Activated CD4-positive, alpha-beta T cell treated with anti-CD3 and anti-CD28 coated beads, Interleukin-2, amount 10 ng/mL, durations not matched to agents 7 days and 5 days (primary cell): ENCODE data around the gene SEC24C. TPM values are rescaled to one million over a fixed set of nuclear protein-coding genes. Genes with fewer than 3 reads are reported as not detected.
"Not testable (repeated sequence)": the region's sequence is repeated elsewhere in the genome, so short reads cannot be mapped to it uniquely, and the experiment has no call there.

Experiments used
- CTCF ChIA-PET: fragments of 350-600 bp; sonication (Branson Sonifier 250); formaldehyde crosslinking; loops from one replicate; lab custom pipeline; 2021; ENCODE audit warnings: antibody characterized with exemption; lab: Charles Lee
- POLR2A ChIA-PET: fragments of 350-600 bp; sonication (Branson Sonifier 250); formaldehyde crosslinking; loops from one replicate; lab custom pipeline; 2021; ENCODE audit warnings: antibody characterized with exemption; lab: Charles Lee
- DNase-seq: peaks from one replicate; pipeline ENCODE4 v3.0.0-alpha.2; 2020
- H3K27ac Mint-ChIP-seq: one replicate; pipeline ENCODE4 v1.8.0; 2021; ENCODE audit warnings: mild to moderate bottlenecking, moderate library complexity, mixed read lengths
- H3K27me3 Mint-ChIP-seq: one replicate; pipeline ENCODE4 v1.8.0; 2021; ENCODE audit warnings: mixed read lengths
- H3K36me3 Mint-ChIP-seq: one replicate; pipeline ENCODE4 v1.8.0; 2021; ENCODE audit warnings: low read depth, mixed read lengths
- H3K4me1 Mint-ChIP-seq: one replicate; pipeline ENCODE4 v1.8.0; 2021; ENCODE audit warnings: mixed read lengths
- H3K4me3 Mint-ChIP-seq: one replicate; pipeline ENCODE4 v1.8.0; 2021; ENCODE audit warnings: mild to moderate bottlenecking, moderate library complexity, mixed read lengths
- H3K9me3 Mint-ChIP-seq: one replicate; pipeline ENCODE4 v1.8.0; 2021; ENCODE audit warnings: mixed read lengths
- total RNA-seq, 2 experiments: library from RNA; stranded (reverse); gene quantifications; one replicate each; pipeline ENCODE4 v1.2.3, GENCODE V29; 2021

SEC24C gene
- total RNA-seq, 2 experiments from 2014 or later: 93.1 to 93.2 TPM

- no peak overlapping the region for H3K4me3 Mint-ChIP-seq
- H3K9me3 Mint-ChIP-seq: no peaks in the 10 kb centered on the region
- no peak overlapping the region for H3K27ac Mint-ChIP-seq
- H3K27me3 Mint-ChIP-seq: no peaks in the 10 kb centered on the region
- H3K36me3 Mint-ChIP-seq: peaks cover 10% of the 10 kb centered on the region
- CTCF ChIA-PET: no interaction called here
- peaks cover 10% of the 10 kb centered on the region for H3K4me1 Mint-ChIP-seq
- POLR2A ChIA-PET: no interaction called here
- DNase-seq: no peak
Observed at GRCh38 chr10:73734796-73735305, 9.3 kb upstream of the SEC24C start.

GRCh38 chr10:73740501-73741254, 3.5 kb upstream of the SEC24C start:
- H3K27me3 Mint-ChIP-seq, POLR2A ChIA-PET, H3K4me3 Mint-ChIP-seq, H3K27ac Mint-ChIP-seq, H3K9me3 Mint-ChIP-seq, DNase-seq: not testable (repeated sequence)
- CTCF ChIA-PET: interaction anchor here (0.8 kb wide), 1 partner anchor 9 kb away, joined by 3 read pairs; no protein-coding TSS in a partner anchor
- peaks cover 22% of the 10 kb centered on the region for H3K4me1 Mint-ChIP-seq
- peaks cover 14% of the 10 kb centered on the region for H3K36me3 Mint-ChIP-seq

GRCh38 chr10:73742454-73742734, 1.8 kb upstream of the SEC24C start:
- Mint-ChIP-seq H3K4me1 (peaks cover 31% of the 10 kb centered on the region), H3K27ac (no peak overlapping the region), H3K36me3 (peaks cover 22% of the 10 kb centered on the region), H3K4me3 (no peak overlapping the region), H3K27me3 (no peaks in the 10 kb centered on the region), H3K9me3 (no peaks in the 10 kb centered on the region)
- ChIA-PET POLR2A (no interaction called here), CTCF (interaction anchor here (0.6 to 3.2 kb wide), 3 partner anchors 9 to 167 kb away, joined by 4 to 21 read pairs (median 6); no protein-coding TSS in a partner anchor)
- DNase-seq: no peak

GRCh38 chr10:73743327-73743904, 756 bp upstream of the SEC24C start:
- Mint-ChIP-seq H3K27ac (peak overlapping the region; percentile 100), H3K9me3 (no peaks in the 10 kb centered on the region), H3K36me3 (peaks cover 22% of the 10 kb centered on the region), H3K4me1 (peaks cover 32% of the 10 kb centered on the region), H3K27me3 (no peaks in the 10 kb centered on the region), H3K4me3 (peak overlapping the region; percentile 100)
- POLR2A ChIA-PET: no interaction called here
- no peak for DNase-seq
- CTCF ChIA-PET: interaction anchor here (0.7 to 3.2 kb wide), 8 partner anchors 10 to 214 kb away, joined by 3 to 21 read pairs (median 5); partner anchors contain the start of gene CHCHD1

GRCh38 chr10:73744664-73744975, 448 bp downstream of the SEC24C start:
- peak overlapping the region; percentile 100 for H3K27ac Mint-ChIP-seq
- H3K27me3 Mint-ChIP-seq: no peaks in the 10 kb centered on the region
- POLR2A ChIA-PET: interaction anchor here (1.1 kb wide), 1 partner anchor 14 kb away, joined by 3 read pairs; no protein-coding TSS in a partner anchor
- CTCF ChIA-PET: interaction anchor here (1.2 to 3.2 kb wide), 4 partner anchors 8 to 24 kb away, joined by 4 to 21 read pairs (median 8); no protein-coding TSS in a partner anchor
- no peaks in the 10 kb centered on the region for H3K9me3 Mint-ChIP-seq
- H3K36me3 Mint-ChIP-seq: peaks cover 26% of the 10 kb centered on the region
- peaks cover 39% of the 10 kb centered on the region for H3K4me1 Mint-ChIP-seq
- peak overlapping the region; percentile 100 for H3K4me3 Mint-ChIP-seq
- DNase-seq: peak; percentile 60

- Mint-ChIP-seq H3K27ac (peak overlapping the region; percentile 48), H3K4me3 (peak overlapping the region; percentile 63), H3K27me3 (no peaks in the 10 kb centered on the region), H3K4me1 (peaks cover 51% of the 10 kb centered on the region), H3K36me3 (peaks cover 39% of the 10 kb centered on the region), H3K9me3 (no peaks in the 10 kb centered on the region)
- ChIA-PET POLR2A (no interaction called here), CTCF (interaction anchor here (0.9 kb wide), 1 partner anchor 13 kb away, joined by 3 read pairs; no protein-coding TSS in a partner anchor)
- no peak for DNase-seq
Observed at GRCh38 chr10:73746721-73747120, 2.5 kb downstream of the SEC24C start.

GRCh38 chr10:73750819-73751218, 6.6 kb downstream of the SEC24C start:
- Mint-ChIP-seq H3K4me3 (no peak overlapping the region), H3K9me3 (no peaks in the 10 kb centered on the region), H3K27ac (no peak overlapping the region), H3K27me3 (no peaks in the 10 kb centered on the region), H3K4me1 (peaks cover 39% of the 10 kb centered on the region), H3K36me3 (peaks cover 52% of the 10 kb centered on the region)
- DNase-seq: no peak
- ChIA-PET POLR2A (no interaction called here), CTCF (interaction anchor here (1.3 to 1.4 kb wide), 2 partner anchors 13 to 18 kb away, joined by 3 to 7 read pairs; no protein-coding TSS in a partner anchor)

GRCh38 chr10:73756183-73756582, 12.0 kb downstream of the SEC24C start:
- Mint-ChIP-seq H3K4me1 (peaks cover 49% of the 10 kb centered on the region), H3K9me3 (no peaks in the 10 kb centered on the region), H3K4me3 (no peak overlapping the region), H3K36me3 (peaks cover 57% of the 10 kb centered on the region), H3K27ac (no peak overlapping the region), H3K27me3 (no peaks in the 10 kb centered on the region)
- ChIA-PET POLR2A (no interaction called here), CTCF (no interaction called here)
- DNase-seq: no peak

- ChIA-PET CTCF (interaction anchor here (0.6 to 3.3 kb wide), 5 partner anchors 10 to 444 kb away, joined by 3 to 13 read pairs (median 5); partner anchors contain the start of gene CHCHD1), POLR2A (interaction anchor here (0.6 to 1.0 kb wide), 3 partner anchors 14 to 22 kb away, joined by 3 read pairs; partner anchors contain the start of gene CHCHD1)
- Mint-ChIP-seq H3K36me3 (peaks cover 60% of the 10 kb centered on the region), H3K4me3 (no peak overlapping the region), H3K27ac (peak overlapping the region; percentile 83), H3K27me3 (no peaks in the 10 kb centered on the region), H3K4me1 (peaks cover 55% of the 10 kb centered on the region), H3K9me3 (no peaks in the 10 kb centered on the region)
- DNase-seq: no peak
Observed at GRCh38 chr10:73758704-73759511, 14.7 kb downstream of the SEC24C start.

- ChIA-PET CTCF (interaction anchor here (1.1 to 3.3 kb wide), 4 partner anchors 9 to 22 kb away, joined by 3 to 13 read pairs (median 8); partner anchors contain the start of gene CHCHD1), POLR2A (interaction anchor here (1.0 kb wide), 1 partner anchor 22 kb away, joined by 3 read pairs; the partner anchor contains the start of gene CHCHD1)
- H3K4me3 Mint-ChIP-seq: no peak overlapping the region
- peaks cover 60% of the 10 kb centered on the region for H3K36me3 Mint-ChIP-seq
- H3K27ac Mint-ChIP-seq: peak overlapping the region; percentile 83
- no peaks in the 10 kb centered on the region for H3K27me3 Mint-ChIP-seq
- H3K4me1 Mint-ChIP-seq: peaks cover 55% of the 10 kb centered on the region
- peak; percentile 48 for DNase-seq
- no peaks in the 10 kb centered on the region for H3K9me3 Mint-ChIP-seq
Observed at GRCh38 chr10:73759512-73760115, 15.4 kb downstream of the SEC24C start.

- ChIA-PET CTCF (interaction anchor here (1.1 to 3.6 kb wide), 4 partner anchors 8 to 17 kb away, joined by 3 to 16 read pairs (median 6); partner anchors contain the start of gene SEC24C), POLR2A (no interaction called here)
- Mint-ChIP-seq H3K27ac (no peak overlapping the region), H3K27me3 (no peaks in the 10 kb centered on the region), H3K9me3 (no peaks in the 10 kb centered on the region), H3K36me3 (peaks cover 72% of the 10 kb centered on the region), H3K4me1 (peaks cover 56% of the 10 kb centered on the region), H3K4me3 (no peak overlapping the region)
- DNase-seq: no peak
Observed at GRCh38 chr10:73761781-73762180, 17.6 kb downstream of the SEC24C start.

- H3K27me3 Mint-ChIP-seq: no peaks in the 10 kb centered on the region
- H3K36me3 Mint-ChIP-seq: peaks cover 74% of the 10 kb centered on the region
- no peak overlapping the region for H3K4me3 Mint-ChIP-seq
- POLR2A ChIA-PET: interaction anchor here (1.4 kb wide), 1 partner anchor 9 kb away, joined by 5 read pairs; a partner anchor contains a TSS
- peak overlapping the region; percentile 21 for H3K27ac Mint-ChIP-seq
- H3K9me3 Mint-ChIP-seq: no peaks in the 10 kb centered on the region
- CTCF ChIA-PET: interaction anchor here (1.4 to 3.6 kb wide), 4 partner anchors 9 to 18 kb away, joined by 3 to 16 read pairs (median 8); partner anchors contain the start of gene SEC24C
- peaks cover 56% of the 10 kb centered on the region for H3K4me1 Mint-ChIP-seq
- DNase-seq: no peak
Observed at GRCh38 chr10:73762915-73763314, 18.7 kb downstream of the SEC24C start.
